ENCODE measurements around the gene CALHM3.

GRCh38 chr10:103463499-103463898 is 15.5 kb downstream of the CALHM3 start:
- TF ChIP-seq CTCF (optimal IDR thresholded peaks at IDR 0.05 in 1 of 3, IDR thresholded peaks at IDR 0.05 in 1 of 3, conservative IDR thresholded peaks at IDR 0.05 in 1 of 3; ENCODE audit: extremely low read depth in 1 of 3, insufficient read depth in 2 of 3, low read length in 3 of 3) (no peak), EZH2 (IDR thresholded peaks at IDR 0.05; ENCODE audit: low read length) (no peak)
